ENCODE measurements around the gene NARF. TPM values are rescaled to one million over a fixed set of nuclear protein-coding genes. Genes with fewer than 3 reads are reported as not detected.
A peak's percentile ranks its signal among the peaks of the same experiment; 100 is the strongest.

Gene NARF
- total RNA-seq, 1 donor from 2014 or later = 64.4 TPM

- Histone ChIP-seq H3K79me2 (ENCODE audit: insufficient read depth, low read length) (no peaks in the 10 kb centered on the region), H3K4me3 (ENCODE audit: insufficient read depth, low read depth, low read length) (no peak overlapping the region), H3K4me1 (ENCODE audit: insufficient read depth, low read length) (peaks cover 6% of the 10 kb centered on the region), H4K20me1 (ENCODE audit: insufficient read depth, low read length) (peaks cover 29% of the 10 kb centered on the region), H2AFZ (ENCODE audit: low read depth, low read length) (no peak overlapping the region), H3K27ac (ENCODE audit: low read depth, low read length) (no peak overlapping the region), H3K27me3 (ENCODE audit: insufficient read depth, low read length) (no peaks in the 10 kb centered on the region), H3K4me2 (ENCODE audit: low read length) (no peak overlapping the region), H3K9ac (ENCODE audit: low read length) (no peak overlapping the region), H3K9me3 (ENCODE audit: insufficient read depth, low read depth, low read length) (no peaks in the 10 kb centered on the region), H3K36me3 (ENCODE audit: insufficient read depth, low read length) (no peaks in the 10 kb centered on the region)
- no peak for TF ChIP-seq EZH2 (IDR thresholded peaks at IDR 0.05; ENCODE audit: insufficient read depth, low read length)
- no peak for TF ChIP-seq CTCF (IDR thresholded peaks at IDR 0.05; ENCODE audit: insufficient read depth, low read depth, low read length)
- FAIRE-seq (no peak), DNase-seq (ENCODE audit: low read depth) (no peak)
- Mint-ChIP-seq H3K36me3 (ENCODE audit: low read depth, unreplicated experiment) (peaks cover 8% of the 10 kb centered on the region), H3K27me3 (ENCODE audit: low read depth, unreplicated experiment) (no peaks in the 10 kb centered on the region), H3K4me1 (ENCODE audit: low read depth, unreplicated experiment) (peaks cover 3% of the 10 kb centered on the region), H3K4me3 (ENCODE audit: unreplicated experiment) (no peak overlapping the region), H3K9me3 (ENCODE audit: unreplicated experiment) (peaks cover 1% of the 10 kb centered on the region), H3K27ac (ENCODE audit: unreplicated experiment) (no peak overlapping the region)
Observed at GRCh38 chr17:82439829-82440365, 18.6 kb upstream of the NARF start.

- peaks cover 1% of the 10 kb centered on the region for H3K9me3 Mint-ChIP-seq (ENCODE audit: unreplicated experiment)
- H3K27me3 Mint-ChIP-seq (ENCODE audit: low read depth, unreplicated experiment) = no peaks in the 10 kb centered on the region
- Histone ChIP-seq H3K9ac (ENCODE audit: low read length) (no peak overlapping the region), H3K27ac (ENCODE audit: low read depth, low read length) (no peak overlapping the region), H3K4me2 (ENCODE audit: low read length) (no peak overlapping the region), H2AFZ (ENCODE audit: low read depth, low read length) (no peak overlapping the region), H3K79me2 (ENCODE audit: insufficient read depth, low read length) (no peaks in the 10 kb centered on the region), H3K4me1 (ENCODE audit: insufficient read depth, low read length) (peaks cover 5% of the 10 kb centered on the region), H3K4me3 (ENCODE audit: insufficient read depth, low read depth, low read length) (no peak overlapping the region), H4K20me1 (ENCODE audit: insufficient read depth, low read length) (peaks cover 36% of the 10 kb centered on the region), H3K9me3 (ENCODE audit: insufficient read depth, low read depth, low read length) (no peaks in the 10 kb centered on the region), H3K36me3 (ENCODE audit: insufficient read depth, low read length) (no peaks in the 10 kb centered on the region), H3K27me3 (ENCODE audit: insufficient read depth, low read length) (no peaks in the 10 kb centered on the region)
- H3K27ac Mint-ChIP-seq (ENCODE audit: unreplicated experiment) = peak overlapping the region; percentile 59
- no peak overlapping the region for H3K4me3 Mint-ChIP-seq (ENCODE audit: unreplicated experiment)
- peaks cover 8% of the 10 kb centered on the region for H3K36me3 Mint-ChIP-seq (ENCODE audit: low read depth, unreplicated experiment)
- FAIRE-seq = no peak
- TF ChIP-seq CTCF (IDR thresholded peaks at IDR 0.05; ENCODE audit: insufficient read depth, low read depth, low read length) (no peak), EZH2 (IDR thresholded peaks at IDR 0.05; ENCODE audit: insufficient read depth, low read length) (no peak)
- no peaks in the 10 kb centered on the region for H3K4me1 Mint-ChIP-seq (ENCODE audit: low read depth, unreplicated experiment)
- DNase-seq (ENCODE audit: low read depth) = no peak
Observed at GRCh38 chr17:82440469-82440981, 18.0 kb upstream of the NARF start.

DNA sequence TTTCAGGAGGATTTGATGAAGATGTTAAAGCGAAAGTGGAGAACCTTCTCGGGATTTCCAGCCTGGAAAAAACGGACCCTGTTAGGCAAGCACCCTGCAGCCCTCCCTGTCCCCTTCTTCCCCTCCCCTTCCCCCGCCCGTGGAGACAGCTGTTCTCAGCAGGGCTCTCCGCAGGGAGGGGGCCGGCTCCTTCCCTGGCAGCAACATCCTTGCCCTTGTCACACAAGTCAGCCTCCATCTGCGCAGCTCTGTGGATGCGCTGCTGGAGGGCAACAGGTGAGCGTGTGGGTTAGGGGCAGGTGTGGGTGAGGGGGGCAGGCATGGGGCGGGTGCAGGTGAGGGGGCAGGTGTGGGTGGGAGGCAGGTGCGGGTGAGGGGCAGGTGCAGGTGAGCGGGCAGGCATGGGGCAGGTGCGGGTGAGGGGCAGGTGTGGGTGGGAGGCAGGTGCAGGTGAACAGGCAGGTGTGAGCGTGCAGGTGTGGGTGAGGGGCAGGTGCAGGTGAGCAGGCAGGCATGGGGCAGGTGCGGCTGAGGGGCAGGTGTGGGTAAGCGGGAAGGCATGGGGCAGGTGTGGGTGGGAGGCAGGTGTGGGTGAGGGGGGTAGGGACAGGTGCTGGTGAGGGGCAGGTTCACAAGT is 17.4 kb upstream of the NARF start:
- no peak for DNase-seq (ENCODE audit: low read depth)
- no peak overlapping the region for H3K4me3 ChIP-seq (ENCODE audit: insufficient read depth, low read depth, low read length)
- H3K27me3 ChIP-seq (ENCODE audit: insufficient read depth, low read length) = no peaks in the 10 kb centered on the region
- no peaks in the 10 kb centered on the region for H3K36me3 ChIP-seq (ENCODE audit: insufficient read depth, low read length)
- peaks cover 9% of the 10 kb centered on the region for H3K4me1 ChIP-seq (ENCODE audit: insufficient read depth, low read length)
- peaks cover 42% of the 10 kb centered on the region for H4K20me1 ChIP-seq (ENCODE audit: insufficient read depth, low read length)
- H3K27ac ChIP-seq (ENCODE audit: low read depth, low read length) = no peak overlapping the region
- peaks cover 1% of the 10 kb centered on the region for H3K9me3 Mint-ChIP-seq (ENCODE audit: unreplicated experiment)
- TF ChIP-seq CTCF (IDR thresholded peaks at IDR 0.05; ENCODE audit: insufficient read depth, low read depth, low read length) (no peak), EZH2 (IDR thresholded peaks at IDR 0.05; ENCODE audit: insufficient read depth, low read length) (no peak)
- FAIRE-seq = no peak
- H3K36me3 Mint-ChIP-seq (ENCODE audit: low read depth, unreplicated experiment) = peaks cover 8% of the 10 kb centered on the region
- H3K9ac ChIP-seq (ENCODE audit: low read length) = no peak overlapping the region
- H3K79me2 ChIP-seq (ENCODE audit: insufficient read depth, low read length) = no peaks in the 10 kb centered on the region
- H3K4me3 Mint-ChIP-seq (ENCODE audit: unreplicated experiment) = no peak overlapping the region
- H3K27me3 Mint-ChIP-seq (ENCODE audit: low read depth, unreplicated experiment) = no peaks in the 10 kb centered on the region
- no peak overlapping the region for H3K27ac Mint-ChIP-seq (ENCODE audit: unreplicated experiment)
- no peaks in the 10 kb centered on the region for H3K9me3 ChIP-seq (ENCODE audit: insufficient read depth, low read depth, low read length)
- no peak overlapping the region for H3K4me2 ChIP-seq (ENCODE audit: low read length)
- H2AFZ ChIP-seq (ENCODE audit: low read depth, low read length) = no peak overlapping the region
- H3K4me1 Mint-ChIP-seq (ENCODE audit: low read depth, unreplicated experiment) = no peaks in the 10 kb centered on the region
